Measurements from ENCODE around the gene ALS2CL. TPM values are rescaled to one million over a fixed set of nuclear protein-coding genes. Genes with fewer than 3 reads are reported as not detected.

ALS2CL gene
- total and polyA plus RNA-seq, 4 experiments from 2014 or later, result 3.2 to 29.8 (median 16.5) TPM

- no peak overlapping the region for H3K27ac ChIP-seq (ENCODE audit: low read depth, low read length)
- ChIA-PET POLR2A (ENCODE audit: partially characterized antibody) (no interaction called here), CTCF (ENCODE audit: partially characterized antibody) (interaction anchor here (0.6 kb wide), 1 partner anchor 1288 kb away, joined by 3 read pairs; no protein-coding TSS in a partner anchor)
- no peak for DNase-seq
- H3K36me3 Mint-ChIP-seq, result no peaks in the 10 kb centered on the region
- H3K27me3 ChIP-seq (ENCODE audit: insufficient read depth, low read length), result no peaks in the 10 kb centered on the region
- H3K4me1 ChIP-seq (ENCODE audit: insufficient read depth, low read length), result no peaks in the 10 kb centered on the region
- no peaks in the 10 kb centered on the region for H3K36me3 ChIP-seq (ENCODE audit: insufficient read depth, low read length)
- no peak overlapping the region for H3K4me3 ChIP-seq (ENCODE audit: low read length in 2 of 2)
- intact Hi-C loops (cut with micrococcal nuclease), result no loop called here
- peaks cover 0 to 2% of the 10 kb centered on the region in 2 donors for H3K27me3 Mint-ChIP-seq
- no peak overlapping the region for H3K4me3 Mint-ChIP-seq
- H3K27ac Mint-ChIP-seq, result no peak overlapping the region
- H3K4me1 Mint-ChIP-seq, result peaks cover 0 to 7% (median 0%) of the 10 kb centered on the region in 4 donors
- H3K9me3 Mint-ChIP-seq, result no peaks in the 10 kb centered on the region
- no peaks in the 10 kb centered on the region for H3K9me3 ChIP-seq (ENCODE audit: control insufficient read depth in 1 of 2, low read length in 2 of 2)
Observed at GRCh38 chr3:46660543-46661523, 32.6 kb downstream of the ALS2CL start.

GRCh38 chr3:46660003-46660402 is 33.5 kb downstream of the ALS2CL start:
- no peak overlapping the region for H3K27ac Mint-ChIP-seq
- H3K27me3 Mint-ChIP-seq, result peaks cover 0 to 2% of the 10 kb centered on the region in 2 donors
- no peaks in the 10 kb centered on the region for H3K36me3 Mint-ChIP-seq
- intact Hi-C loops (cut with micrococcal nuclease), result no loop called here
- Histone ChIP-seq H3K9me3 (ENCODE audit: control insufficient read depth in 1 of 2, low read length in 2 of 2) (no peaks in the 10 kb centered on the region), H3K4me1 (ENCODE audit: insufficient read depth, low read length) (no peaks in the 10 kb centered on the region), H3K27me3 (ENCODE audit: insufficient read depth, low read length) (no peaks in the 10 kb centered on the region), H3K27ac (ENCODE audit: low read depth, low read length) (no peak overlapping the region), H3K36me3 (ENCODE audit: insufficient read depth, low read length) (no peaks in the 10 kb centered on the region), H3K4me3 (ENCODE audit: low read length in 2 of 2) (no peak overlapping the region)
- H3K9me3 Mint-ChIP-seq, result no peaks in the 10 kb centered on the region
- POLR2A ChIA-PET (ENCODE audit: partially characterized antibody), result no interaction called here
- CTCF ChIA-PET (ENCODE audit: partially characterized antibody), result no interaction called here
- DNase-seq, result no peak
- peaks cover 0 to 7% (median 0%) of the 10 kb centered on the region in 4 donors for H3K4me1 Mint-ChIP-seq
- H3K4me3 Mint-ChIP-seq, result no peak overlapping the region

GRCh38 chr3:46659285-46659684 is 34.2 kb downstream of the ALS2CL start:
- Mint-ChIP-seq H3K27ac (no peak overlapping the region), H3K4me3 (no peak overlapping the region), H3K4me1 (peaks cover 0 to 7% (median 0%) of the 10 kb centered on the region in 4 donors), H3K9me3 (no peaks in the 10 kb centered on the region), H3K27me3 (peaks cover 0 to 5% of the 10 kb centered on the region in 2 donors), H3K36me3 (no peaks in the 10 kb centered on the region)
- ChIA-PET POLR2A (ENCODE audit: partially characterized antibody) (no interaction called here), CTCF (ENCODE audit: partially characterized antibody) (no interaction called here)
- Histone ChIP-seq H3K9me3 (ENCODE audit: control insufficient read depth in 1 of 2, low read length in 2 of 2) (no peaks in the 10 kb centered on the region), H3K4me1 (ENCODE audit: insufficient read depth, low read length) (no peaks in the 10 kb centered on the region), H3K27ac (ENCODE audit: low read depth, low read length) (no peak overlapping the region), H3K27me3 (ENCODE audit: insufficient read depth, low read length) (no peaks in the 10 kb centered on the region), H3K36me3 (ENCODE audit: insufficient read depth, low read length) (no peaks in the 10 kb centered on the region), H3K4me3 (ENCODE audit: low read length in 2 of 2) (no peak overlapping the region)
- DNase-seq, result no peak
- intact Hi-C loops (cut with micrococcal nuclease), result no loop called here

- Mint-ChIP-seq H3K4me1 (no peaks in the 10 kb centered on the region), H3K36me3 (no peaks in the 10 kb centered on the region), H3K27ac (no peak overlapping the region), H3K9me3 (peaks cover 0 to 4% (median 3%) of the 10 kb centered on the region in 8 donors), H3K4me3 (no peak overlapping the region), H3K27me3 (peaks cover 5% of the 10 kb centered on the region in 2 donors)
- Histone ChIP-seq H3K27me3 (ENCODE audit: insufficient read depth, low read length) (no peaks in the 10 kb centered on the region), H3K27ac (ENCODE audit: low read depth, low read length) (no peak overlapping the region), H3K36me3 (ENCODE audit: insufficient read depth, low read length) (no peaks in the 10 kb centered on the region), H3K9me3 (ENCODE audit: control insufficient read depth in 1 of 2, low read length in 2 of 2) (peaks cover 0 to 2% of the 10 kb centered on the region in 2 donors), H3K4me1 (ENCODE audit: insufficient read depth, low read length) (no peaks in the 10 kb centered on the region), H3K4me3 (ENCODE audit: low read length in 2 of 2) (no peak overlapping the region)
- ChIA-PET POLR2A (ENCODE audit: partially characterized antibody) (no interaction called here), CTCF (ENCODE audit: partially characterized antibody) (no interaction called here)
- no peak for DNase-seq
- intact Hi-C loops (cut with micrococcal nuclease), result no loop called here
Observed at GRCh38 chr3:46656778-46657556, 36.5 kb downstream of the ALS2CL start.

- intact Hi-C loops (cut with micrococcal nuclease), result no loop called here
- H3K27me3 ChIP-seq (ENCODE audit: insufficient read depth, low read length), result no peaks in the 10 kb centered on the region
- H3K27ac Mint-ChIP-seq, result no peak overlapping the region
- H3K4me3 Mint-ChIP-seq, result no peak overlapping the region
- no peaks in the 10 kb centered on the region for H3K4me1 Mint-ChIP-seq
- ChIA-PET POLR2A (ENCODE audit: partially characterized antibody) (no interaction called here), CTCF (ENCODE audit: partially characterized antibody) (no interaction called here)
- peaks cover 0 to 14% (median 6%) of the 10 kb centered on the region in 8 donors for H3K9me3 Mint-ChIP-seq
- H3K4me3 ChIP-seq (ENCODE audit: low read length in 2 of 2), result no peak overlapping the region
- DNase-seq, result no peak
- H3K36me3 Mint-ChIP-seq, result no peaks in the 10 kb centered on the region
- H3K27ac ChIP-seq (ENCODE audit: low read depth, low read length), result no peak overlapping the region
- H3K4me1 ChIP-seq (ENCODE audit: insufficient read depth, low read length), result no peaks in the 10 kb centered on the region
- H3K36me3 ChIP-seq (ENCODE audit: insufficient read depth, low read length), result no peaks in the 10 kb centered on the region
- H3K9me3 ChIP-seq (ENCODE audit: control insufficient read depth in 1 of 2, low read length in 2 of 2), result peaks cover 0 to 4% of the 10 kb centered on the region in 2 donors
- peaks cover 7 to 9% of the 10 kb centered on the region in 2 donors for H3K27me3 Mint-ChIP-seq
Observed at GRCh38 chr3:46655271-46655670, 38.2 kb downstream of the ALS2CL start.

GRCh38 chr3:46651084-46651483 is 42.4 kb downstream of the ALS2CL start:
- no peaks in the 10 kb centered on the region for H3K36me3 Mint-ChIP-seq
- Histone ChIP-seq H3K9me3 (ENCODE audit: control insufficient read depth in 1 of 2, low read length in 2 of 2) (peaks cover 0 to 4% of the 10 kb centered on the region in 2 donors), H3K27me3 (ENCODE audit: insufficient read depth, low read length) (peaks cover 8% of the 10 kb centered on the region), H3K27ac (ENCODE audit: low read depth, low read length) (no peak overlapping the region), H3K4me3 (ENCODE audit: low read length in 2 of 2) (no peak overlapping the region), H3K36me3 (ENCODE audit: insufficient read depth, low read length) (no peaks in the 10 kb centered on the region), H3K4me1 (ENCODE audit: insufficient read depth, low read length) (no peaks in the 10 kb centered on the region)
- intact Hi-C loops (cut with micrococcal nuclease), result no loop called here
- peaks cover 13 to 15% of the 10 kb centered on the region in 2 donors for H3K27me3 Mint-ChIP-seq
- no peak overlapping the region for H3K27ac Mint-ChIP-seq
- POLR2A ChIA-PET (ENCODE audit: partially characterized antibody), result no interaction called here
- no peak overlapping the region for H3K4me3 Mint-ChIP-seq
- peaks cover 0 to 14% (median 6%) of the 10 kb centered on the region in 8 donors for H3K9me3 Mint-ChIP-seq
- CTCF ChIA-PET (ENCODE audit: partially characterized antibody), result no interaction called here
- H3K4me1 Mint-ChIP-seq, result no peaks in the 10 kb centered on the region
- DNase-seq, result no peak

GRCh38 chr3:46649436-46649835 is 44.0 kb downstream of the ALS2CL start:
- H3K27ac ChIP-seq (ENCODE audit: low read depth, low read length), result no peak overlapping the region
- Mint-ChIP-seq H3K9me3 (peaks cover 0 to 14% (median 6%) of the 10 kb centered on the region in 8 donors), H3K27ac (no peak overlapping the region), H3K4me1 (no peaks in the 10 kb centered on the region), H3K4me3 (no peak overlapping the region), H3K36me3 (no peaks in the 10 kb centered on the region), H3K27me3 (peaks cover 17% of the 10 kb centered on the region in 2 donors)
- no peaks in the 10 kb centered on the region for H3K4me1 ChIP-seq (ENCODE audit: insufficient read depth, low read length)
- H3K36me3 ChIP-seq (ENCODE audit: insufficient read depth, low read length), result no peaks in the 10 kb centered on the region
- ChIA-PET POLR2A (ENCODE audit: partially characterized antibody) (no interaction called here), CTCF (ENCODE audit: partially characterized antibody) (no interaction called here)
- DNase-seq, result no peak
- peaks cover 0 to 4% of the 10 kb centered on the region in 2 donors for H3K9me3 ChIP-seq (ENCODE audit: control insufficient read depth in 1 of 2, low read length in 2 of 2)
- intact Hi-C loops (cut with micrococcal nuclease), result no loop called here
- H3K4me3 ChIP-seq (ENCODE audit: low read length in 2 of 2), result no peak overlapping the region
- H3K27me3 ChIP-seq (ENCODE audit: insufficient read depth, low read length), result peaks cover 8% of the 10 kb centered on the region

Measured in CD4-positive, alpha-beta memory T cell (primary cell).